Karpas-422 (cell line): ENCODE data around the gene KLHL30. TPM values are rescaled to one million over a fixed set of nuclear protein-coding genes. Genes with fewer than 3 reads are reported as not detected.

Experiments used
- DNase-seq: peaks from one replicate; pipeline ENCODE4 v3.0.0-alpha.2; 2015
- H2AFZ ChIP-seq: fragments of 200-600 bp; sonication (generic); 2 replicates; pipeline ENCODE4 v1.6.1; 2014; ENCODE audit warnings: antibody characterized with exemption, low read length, mixed read lengths
- H3K27ac ChIP-seq: fragments of 200-600 bp; sonication (generic); 2 replicates; pipeline ENCODE4 v1.5.1; 2014; ENCODE audit warnings: mild to moderate bottlenecking, low read length, moderate library complexity
- H3K27me3 ChIP-seq: fragments of 200-600 bp; sonication (generic); 2 replicates; pipeline ENCODE4 v1.6.1; 2014; ENCODE audit warnings: low read length, mixed read lengths
- H3K36me3 ChIP-seq: fragments of 200-600 bp; sonication (generic); 2 replicates; pipeline ENCODE4 v1.6.1; 2014; ENCODE audit warnings: low read length, mixed read lengths; ENCODE audit not compliant: insufficient read depth
- H3K4me1 ChIP-seq: fragments of 200-600 bp; sonication (generic); 2 replicates; pipeline ENCODE4 v1.6.1; 2014; ENCODE audit warnings: mild to moderate bottlenecking, low read length, mixed read lengths
- H3K4me2 ChIP-seq: fragments of 200-600 bp; sonication (generic); 2 replicates; pipeline ENCODE4 v1.6.1; 2014; ENCODE audit warnings: low read length, low read depth, mild to moderate bottlenecking; ENCODE audit not compliant: poor library complexity, severe bottlenecking
- H3K4me3 ChIP-seq: fragments of 200-600 bp; sonication (generic); 2 replicates; pipeline ENCODE4 v1.5.1; 2014; ENCODE audit warnings: mild to moderate bottlenecking, antibody characterized with exemption, low read length, mixed read lengths
- H3K79me2 ChIP-seq: fragments of 200-600 bp; sonication (generic); 2 replicates; pipeline ENCODE4 v1.6.1; 2014; ENCODE audit warnings: mild to moderate bottlenecking, low read length, mixed read lengths
- H3K9ac ChIP-seq: fragments of 200-600 bp; sonication (generic); 2 replicates; pipeline ENCODE4 v1.6.0; 2014; ENCODE audit warnings: low read length
- H3K9me2 ChIP-seq: fragments of 200-600 bp; sonication (generic), shearing (Covaris generic); replicated peaks from 2 replicates; pipeline ENCODE4 v1.6.0; 2014; ENCODE audit warnings: mild to moderate bottlenecking, low read length, moderate library complexity; ENCODE audit not compliant: insufficient read depth
- H3K9me3 ChIP-seq: fragments of 300-700, 200-600 bp; sonication (generic); 2 replicates; pipeline ENCODE4 v1.6.1; 2014; ENCODE audit warnings: low read length, mixed read lengths
- H4K20me1 ChIP-seq: fragments of 200-600 bp; sonication (generic); 2 replicates; pipeline ENCODE4 v1.6.1; 2014; ENCODE audit warnings: mild to moderate bottlenecking, antibody characterized with exemption, low read length, low read depth; ENCODE audit not compliant: insufficient read depth
- total RNA-seq: library from RNA; depleted of rRNA; stranded (reverse); fragments of >200 nt; shearing (Covaris generic); gene quantifications from 2 replicates; pipeline ENCODE4 v1.2.3, GENCODE V29; 2014; ENCODE audit warnings: low replicate concordance

The KLHL30 gene
- total RNA-seq, 1 experiment from 2014 or later: not detected

DNA sequence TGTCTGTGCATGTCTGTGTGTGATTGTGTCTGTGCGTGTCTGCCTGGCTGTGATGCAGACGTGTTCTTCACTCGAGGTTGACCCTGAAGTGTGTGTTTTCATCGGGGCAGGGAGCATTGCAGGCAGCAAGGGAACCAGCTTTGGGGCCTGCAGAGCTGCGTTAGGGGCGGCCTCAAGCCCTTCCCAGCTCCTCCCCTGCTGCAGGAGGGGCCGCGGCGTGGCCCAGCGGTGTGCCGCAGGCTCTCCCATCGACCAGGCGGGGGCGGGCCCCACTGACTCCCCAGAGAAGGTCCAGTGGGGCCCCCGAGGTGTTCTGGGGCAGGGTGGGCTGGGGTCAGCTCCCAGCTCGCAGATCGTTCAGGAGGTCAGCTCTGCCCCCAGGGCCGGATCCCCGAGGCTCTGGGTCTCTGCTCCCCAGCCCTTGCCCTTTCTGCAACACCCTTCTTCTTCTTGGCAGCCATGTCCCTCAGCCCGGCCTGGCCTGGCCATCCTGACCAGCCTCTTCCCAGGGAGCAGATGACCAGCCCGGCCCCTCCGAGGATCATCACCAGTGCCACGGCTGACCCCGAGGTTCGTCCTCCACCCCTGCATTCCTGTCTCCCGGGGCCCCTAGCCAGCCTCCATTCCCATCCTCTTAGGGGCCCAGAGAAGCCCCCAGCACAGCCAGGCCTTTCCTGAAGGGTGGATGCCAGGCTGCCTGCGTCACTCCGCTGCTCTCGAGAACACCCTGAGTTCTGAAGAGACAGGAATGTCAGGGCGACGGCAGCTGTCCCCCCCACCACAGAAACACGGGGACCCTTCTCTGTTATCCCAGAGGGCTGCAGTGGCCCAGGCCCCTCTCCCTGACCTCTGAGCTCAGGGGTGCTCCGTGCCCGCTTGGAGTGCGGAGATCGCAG is 11.1 kb upstream of the KLHL30 start:
- Histone ChIP-seq H3K36me3 (no peaks in the 10 kb centered on the region), H3K79me2 (no peaks in the 10 kb centered on the region), H4K20me1 (no peaks in the 10 kb centered on the region), H3K27ac (no peak overlapping the region), H3K4me1 (no peaks in the 10 kb centered on the region), H3K27me3 (no peaks in the 10 kb centered on the region), H3K4me3 (no peak overlapping the region), H3K9me2 (no peaks in the 10 kb centered on the region), H3K4me2 (no peak overlapping the region), H3K9me3 (no peaks in the 10 kb centered on the region), H2AFZ (no peak overlapping the region), H3K9ac (no peak overlapping the region)
- no peak for DNase-seq

- Histone ChIP-seq H3K4me1 (no peaks in the 10 kb centered on the region), H3K36me3 (no peaks in the 10 kb centered on the region), H3K9me2 (no peaks in the 10 kb centered on the region), H3K27me3 (no peaks in the 10 kb centered on the region), H4K20me1 (no peaks in the 10 kb centered on the region), H3K27ac (no peak overlapping the region), H2AFZ (no peak overlapping the region), H3K9me3 (no peaks in the 10 kb centered on the region), H3K79me2 (no peaks in the 10 kb centered on the region), H3K9ac (no peak overlapping the region), H3K4me2 (no peak overlapping the region), H3K4me3 (no peak overlapping the region)
- no peak for DNase-seq
These were observed 10.4 kb upstream of the KLHL30 start for GRCh38 chr2:238128061-238128440.

DNA sequence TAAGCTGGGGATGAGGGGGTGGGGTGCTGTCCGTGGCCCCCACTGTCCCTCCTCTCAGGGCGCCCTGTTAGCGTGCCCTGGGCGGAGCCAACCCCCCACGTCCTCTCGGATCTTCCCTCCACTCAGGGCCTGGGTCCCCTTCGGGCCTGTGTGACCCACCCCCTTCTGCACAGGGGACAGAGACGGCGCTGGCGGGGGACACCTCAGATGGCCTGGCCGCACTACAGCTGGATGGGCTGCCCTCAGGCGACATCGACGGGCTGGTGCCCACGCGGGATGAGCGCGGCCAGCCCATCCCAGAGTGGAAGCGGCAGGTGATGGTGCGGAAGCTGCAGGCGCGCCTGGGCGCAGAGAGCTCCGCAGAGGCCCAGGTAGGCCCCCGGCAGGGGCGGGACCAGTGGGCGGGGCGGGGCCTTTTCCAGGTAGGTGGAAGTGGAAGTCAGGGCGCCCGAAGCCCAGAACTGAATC is 9.9 kb upstream of the KLHL30 start:
- H3K36me3 ChIP-seq: no peaks in the 10 kb centered on the region
- no peak overlapping the region for H3K4me2 ChIP-seq
- DNase-seq: no peak
- no peaks in the 10 kb centered on the region for H3K79me2 ChIP-seq
- no peak overlapping the region for H2AFZ ChIP-seq
- no peaks in the 10 kb centered on the region for H3K9me3 ChIP-seq
- no peaks in the 10 kb centered on the region for H4K20me1 ChIP-seq
- H3K4me3 ChIP-seq: no peak overlapping the region
- no peak overlapping the region for H3K9ac ChIP-seq
- no peak overlapping the region for H3K27ac ChIP-seq
- H3K9me2 ChIP-seq: no peaks in the 10 kb centered on the region
- H3K4me1 ChIP-seq: no peaks in the 10 kb centered on the region
- no peaks in the 10 kb centered on the region for H3K27me3 ChIP-seq

DNA sequence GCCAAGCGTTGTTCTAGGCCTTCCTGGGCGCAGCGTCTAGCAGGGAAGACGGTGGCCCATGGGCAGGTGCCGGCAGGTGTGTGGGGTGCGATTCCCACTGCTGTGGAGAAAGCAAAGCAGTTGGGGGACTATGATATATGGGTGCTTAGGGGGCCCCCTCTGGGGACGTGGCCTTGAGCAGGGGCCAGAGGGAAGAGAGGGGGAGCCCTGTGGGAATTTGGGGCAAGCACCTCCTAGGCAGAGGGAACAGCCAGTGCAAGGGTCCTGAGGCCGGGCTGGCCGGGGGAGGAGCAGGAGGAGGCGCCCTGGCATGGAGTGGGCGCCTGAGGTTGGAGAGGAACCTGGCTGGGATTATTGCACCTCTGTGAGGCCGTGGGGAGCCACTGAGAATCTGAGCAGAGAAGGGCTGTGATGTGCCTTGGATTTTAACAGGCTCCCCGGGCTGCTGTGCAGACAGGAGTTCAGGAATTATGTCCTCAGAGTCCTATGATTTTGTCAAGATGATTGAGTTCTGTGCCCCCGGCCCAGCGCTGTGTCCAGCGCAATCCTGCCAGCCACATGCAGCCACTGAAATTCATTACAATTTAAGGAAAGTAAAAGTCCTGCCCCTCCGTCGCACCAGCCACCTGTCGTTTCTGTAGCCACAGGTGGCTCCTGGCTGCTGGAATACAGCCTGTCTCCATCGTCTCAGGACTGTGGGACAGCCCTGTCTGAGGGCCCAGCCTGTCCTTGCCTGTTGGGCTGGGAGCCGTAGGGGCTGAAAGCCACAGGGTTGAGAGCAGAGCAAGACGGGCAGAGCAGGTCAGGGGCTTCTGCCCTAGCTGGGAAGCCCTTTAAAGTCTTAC is 9.1 kb upstream of the KLHL30 start:
- Histone ChIP-seq H3K27me3 (no peaks in the 10 kb centered on the region), H3K79me2 (no peaks in the 10 kb centered on the region), H3K4me1 (no peaks in the 10 kb centered on the region), H2AFZ (no peak overlapping the region), H3K4me2 (no peak overlapping the region), H3K9me3 (no peaks in the 10 kb centered on the region), H3K27ac (no peak overlapping the region), H3K36me3 (no peaks in the 10 kb centered on the region), H3K9me2 (no peaks in the 10 kb centered on the region), H3K4me3 (no peak overlapping the region), H4K20me1 (no peaks in the 10 kb centered on the region), H3K9ac (no peak overlapping the region)
- no peak for DNase-seq

DNA sequence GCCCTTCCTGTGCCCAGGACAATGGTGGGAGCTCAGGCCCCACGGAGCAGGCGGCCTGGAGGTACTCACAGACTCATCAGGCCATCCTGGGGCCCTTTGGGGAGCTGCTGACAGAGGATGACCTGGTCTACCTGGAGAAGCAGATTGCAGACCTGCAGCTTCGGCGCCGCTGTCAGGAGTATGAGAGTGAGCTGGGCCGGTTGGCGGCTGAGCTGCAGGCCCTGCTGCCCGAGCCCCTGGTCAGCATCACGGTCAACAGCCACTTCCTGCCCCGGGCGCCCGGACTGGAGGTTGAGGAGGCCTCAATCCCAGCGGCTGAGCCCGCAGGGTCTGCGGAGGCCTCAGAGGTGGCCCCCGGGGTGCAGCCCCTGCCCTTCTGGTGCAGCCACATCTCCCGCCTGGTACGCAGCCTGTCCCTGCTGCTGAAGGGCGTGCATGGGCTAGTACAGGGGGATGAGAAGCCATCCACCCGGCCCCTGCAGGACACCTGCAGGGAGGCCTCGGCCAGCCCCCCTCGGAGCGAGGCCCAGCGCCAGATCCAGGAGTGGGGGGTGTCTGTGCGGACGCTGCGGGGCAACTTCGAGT is 8.3 kb upstream of the KLHL30 start:
- H3K9me3 ChIP-seq: no peaks in the 10 kb centered on the region
- no peaks in the 10 kb centered on the region for H3K4me1 ChIP-seq
- H3K27ac ChIP-seq: no peak overlapping the region
- no peak for DNase-seq
- H3K79me2 ChIP-seq: no peaks in the 10 kb centered on the region
- no peak overlapping the region for H2AFZ ChIP-seq
- H3K27me3 ChIP-seq: no peaks in the 10 kb centered on the region
- no peaks in the 10 kb centered on the region for H4K20me1 ChIP-seq
- no peak overlapping the region for H3K4me2 ChIP-seq
- H3K9ac ChIP-seq: no peak overlapping the region
- no peak overlapping the region for H3K4me3 ChIP-seq
- no peaks in the 10 kb centered on the region for H3K9me2 ChIP-seq
- no peaks in the 10 kb centered on the region for H3K36me3 ChIP-seq

- no peak for DNase-seq
- H4K20me1 ChIP-seq: no peaks in the 10 kb centered on the region
- no peaks in the 10 kb centered on the region for H3K36me3 ChIP-seq
- H3K9me3 ChIP-seq: no peaks in the 10 kb centered on the region
- H3K27me3 ChIP-seq: no peaks in the 10 kb centered on the region
- H3K27ac ChIP-seq: no peak overlapping the region
- H3K4me3 ChIP-seq: no peak overlapping the region
- H3K4me2 ChIP-seq: no peak overlapping the region
- H3K4me1 ChIP-seq: no peaks in the 10 kb centered on the region
- H3K79me2 ChIP-seq: no peaks in the 10 kb centered on the region
- H3K9ac ChIP-seq: no peak overlapping the region
- H3K9me2 ChIP-seq: no peaks in the 10 kb centered on the region
- H2AFZ ChIP-seq: no peak overlapping the region
These were observed 7.5 kb upstream of the KLHL30 start for GRCh38 chr2:238130696-238131628.

- no peaks in the 10 kb centered on the region for H3K79me2 ChIP-seq
These were observed 6.6 kb upstream of the KLHL30 start for GRCh38 chr2:238131761-238132462.

More at GRCh38 chr2:238131761-238132462, 6.6 kb upstream of the KLHL30 start:
- Histone ChIP-seq H3K9ac (no peak overlapping the region), H3K4me2 (no peak overlapping the region), H3K27ac (no peak overlapping the region), H3K4me1 (no peaks in the 10 kb centered on the region), H3K9me2 (no peaks in the 10 kb centered on the region), H3K4me3 (no peak overlapping the region), H3K27me3 (no peaks in the 10 kb centered on the region), H2AFZ (no peak overlapping the region), H3K9me3 (no peaks in the 10 kb centered on the region), H3K36me3 (no peaks in the 10 kb centered on the region), H4K20me1 (no peaks in the 10 kb centered on the region)
- no peak for DNase-seq
